D721Med (cell line): ENCODE measurements around the gene GPR31.

Source experiments
- DNase-seq: peaks from one replicate; pipeline ENCODE4 v3.0.0; 2011; ENCODE audit warnings: low spot score; ENCODE audit not compliant: insufficient read length
- FAIRE-seq: peaks from 2 replicates; lab custom pipeline; 2011; peaks lifted over from hg19 to GRCh38; lab: Jason Lieb, UNC
- CTCF ChIP-seq: IDR thresholded peaks from 2 replicates; pipeline ENCODE4 v1.5.1; 2012; ENCODE audit warnings: mild to moderate bottlenecking, control low read depth; ENCODE audit not compliant: insufficient read depth; ENCODE audit errors: missing control alignments

Gene GPR31

GRCh38 chr6:167150941-167151549 lies 6.7 kb downstream of the GPR31 start:
- no peak for TF ChIP-seq CTCF
- no peak for FAIRE-seq
- DNase-seq, result no peak

- no peak for FAIRE-seq
- TF ChIP-seq CTCF, result no peak
- DNase-seq, result no peak
Measured at GRCh38 chr6:167148997-167149396, 8.8 kb downstream of the GPR31 start.

- no peak for FAIRE-seq
- TF ChIP-seq CTCF, result no peak
- DNase-seq, result no peak
Measured at GRCh38 chr6:167148021-167148420, 9.8 kb downstream of the GPR31 start.

- TF ChIP-seq CTCF, result no peak
- no peak for FAIRE-seq
- no peak for DNase-seq
Measured at GRCh38 chr6:167146977-167147376, 10.8 kb downstream of the GPR31 start.

- FAIRE-seq, result no peak
- DNase-seq, result no peak
- TF ChIP-seq CTCF, result no peak
Measured at GRCh38 chr6:167146135-167146534, 11.6 kb downstream of the GPR31 start.

- TF ChIP-seq CTCF, result no peak
- DNase-seq (no peak), FAIRE-seq (no peak)
Measured at GRCh38 chr6:167145461-167145860, 12.3 kb downstream of the GPR31 start.

GRCh38 chr6:167143041-167143440 lies 14.7 kb downstream of the GPR31 start:
- FAIRE-seq, result no peak
- DNase-seq, result no peak
- TF ChIP-seq CTCF, result no peak
